Measurements from ENCODE around the gene STYXL1. TPM values are rescaled to one million over a fixed set of nuclear protein-coding genes. Genes with fewer than 3 reads are reported as not detected.

Gene STYXL1
- total RNA-seq, 6 experiments from 2014 or later: 13.8 to 28.5 (median 21.2) TPM

GRCh38 chr7:75968012-75968411 lies 79.8 kb downstream of the STYXL1 start:
- WGBS (ENCODE audit: insufficient coverage, low coverage, low lambda C conversion rate, missing lambda C conversion rate): 55% methylated on average over 6 of the region's 10 CpGs
- H3K9me3 ChIP-seq: no peaks in the 10 kb centered on the region
- peaks cover 0 to 68% (median 17%) of the 10 kb centered on the region in 4 donors for H3K36me3 ChIP-seq
- TF ChIP-seq POLR2A (IDR thresholded peaks at IDR 0.05): no peak
- TF ChIP-seq, protein P1, sequence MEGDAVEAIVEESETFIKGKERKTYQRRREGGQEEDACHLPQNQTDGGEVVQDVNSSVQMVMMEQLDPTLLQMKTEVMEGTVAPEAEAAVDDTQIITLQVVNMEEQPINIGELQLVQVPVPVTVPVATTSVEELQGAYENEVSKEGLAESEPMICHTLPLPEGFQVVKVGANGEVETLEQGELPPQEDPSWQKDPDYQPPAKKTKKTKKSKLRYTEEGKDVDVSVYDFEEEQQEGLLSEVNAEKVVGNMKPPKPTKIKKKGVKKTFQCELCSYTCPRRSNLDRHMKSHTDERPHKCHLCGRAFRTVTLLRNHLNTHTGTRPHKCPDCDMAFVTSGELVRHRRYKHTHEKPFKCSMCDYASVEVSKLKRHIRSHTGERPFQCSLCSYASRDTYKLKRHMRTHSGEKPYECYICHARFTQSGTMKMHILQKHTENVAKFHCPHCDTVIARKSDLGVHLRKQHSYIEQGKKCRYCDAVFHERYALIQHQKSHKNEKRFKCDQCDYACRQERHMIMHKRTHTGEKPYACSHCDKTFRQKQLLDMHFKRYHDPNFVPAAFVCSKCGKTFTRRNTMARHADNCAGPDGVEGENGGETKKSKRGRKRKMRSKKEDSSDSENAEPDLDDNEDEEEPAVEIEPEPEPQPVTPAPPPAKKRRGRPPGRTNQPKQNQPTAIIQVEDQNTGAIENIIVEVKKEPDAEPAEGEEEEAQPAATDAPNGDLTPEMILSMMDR (IDR thresholded peaks at IDR 0.05): no peak
- no peak overlapping the region for H3K4me3 ChIP-seq
- DNase-seq (peak in 1 of 3 donors; percentile 61), ATAC-seq (no peak)
- H3K27me3 ChIP-seq: no peaks in the 10 kb centered on the region
- peak overlapping the region; percentile 47 to 79 (median 79) for H3K27ac ChIP-seq
- H3K4me1 ChIP-seq: peaks cover 0 to 87% (median 30%) of the 10 kb centered on the region in 4 donors
- intact Hi-C loops (cut with DNase I): no loop called here

DNA sequence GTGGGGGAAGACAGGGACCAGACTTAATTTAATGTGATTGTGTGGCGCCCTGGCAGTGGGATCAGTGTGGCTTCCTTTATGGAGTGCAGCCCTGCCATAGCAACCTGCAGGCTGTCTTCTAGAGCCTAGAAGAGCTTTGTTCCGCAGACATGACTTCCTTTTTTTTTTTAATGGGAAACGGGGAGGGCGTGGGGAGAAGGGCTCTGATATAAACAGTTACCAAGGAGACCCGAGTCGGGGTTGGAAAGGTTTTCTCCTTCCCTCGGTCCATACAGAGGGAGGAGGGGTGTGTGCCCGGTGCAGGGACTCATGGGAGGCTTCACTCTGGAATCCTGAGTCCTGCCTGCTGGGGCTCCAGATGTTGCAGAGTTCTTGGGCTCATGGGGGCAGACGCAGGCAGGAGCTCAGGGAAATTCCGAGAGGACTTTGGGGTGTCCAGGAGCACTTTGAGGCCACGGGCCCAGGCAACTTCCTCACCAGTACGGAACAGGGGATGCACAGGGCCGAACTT lies 80.3 kb downstream of the STYXL1 start:
- Histone ChIP-seq H3K27me3 (no peaks in the 10 kb centered on the region), H3K27ac (peak overlapping the region; percentile 47 to 79 (median 79)), H3K4me1 (peaks cover 0 to 92% (median 33%) of the 10 kb centered on the region in 4 donors), H3K9me3 (no peaks in the 10 kb centered on the region), H3K4me3 (no peak overlapping the region), H3K36me3 (peaks cover 0 to 67% (median 16%) of the 10 kb centered on the region in 4 donors)
- ATAC-seq (peak in 1 of 4 donors; percentile 0), DNase-seq (no peak)
- intact Hi-C loops (cut with DNase I): no loop called here
- 51% methylated on average over 10 of the region's 13 CpGs for WGBS (ENCODE audit: insufficient coverage, low coverage, low lambda C conversion rate, missing lambda C conversion rate)
- no peak for TF ChIP-seq POLR2A (IDR thresholded peaks at IDR 0.05)
- TF ChIP-seq, protein P1 (IDR thresholded peaks at IDR 0.05): no peak

- ATAC-seq (no peak), DNase-seq (peak in 1 of 3 donors; percentile 15)
- Histone ChIP-seq H3K36me3 (peaks cover 0 to 67% (median 15%) of the 10 kb centered on the region in 4 donors), H3K27ac (peak overlapping the region; percentile 47 to 79 (median 79)), H3K4me3 (no peak overlapping the region), H3K9me3 (no peaks in the 10 kb centered on the region), H3K4me1 (peaks cover 0 to 92% (median 35%) of the 10 kb centered on the region in 4 donors), H3K27me3 (no peaks in the 10 kb centered on the region)
- intact Hi-C loops (cut with DNase I): no loop called here
- WGBS (ENCODE audit: insufficient coverage, low coverage, low lambda C conversion rate, missing lambda C conversion rate): 79% methylated on average over 8 of the region's 11 CpGs
- TF ChIP-seq, protein P1 (IDR thresholded peaks at IDR 0.05): no peak
- no peak for TF ChIP-seq POLR2A (IDR thresholded peaks at IDR 0.05)
Observed at GRCh38 chr7:75967055-75967454, 80.7 kb downstream of the STYXL1 start.

GRCh38 chr7:75966190-75966961 lies 81.4 kb downstream of the STYXL1 start:
- peak overlapping the region; percentile 60 to 79 (median 79) for H3K27ac ChIP-seq
- no peaks in the 10 kb centered on the region for H3K27me3 ChIP-seq
- no peak overlapping the region for H3K4me3 ChIP-seq
- no peaks in the 10 kb centered on the region for H3K9me3 ChIP-seq
- ATAC-seq: peak; percentile 16 to 55 (median 39)
- peaks cover 0 to 68% (median 18%) of the 10 kb centered on the region in 4 donors for H3K36me3 ChIP-seq
- peak; percentile 40 to 69 (median 62) for DNase-seq
- intact Hi-C loops (cut with DNase I): no loop called here
- H3K4me1 ChIP-seq: peaks cover 0 to 94% (median 36%) of the 10 kb centered on the region in 4 donors
- no peak for TF ChIP-seq POLR2A (IDR thresholded peaks at IDR 0.05)
- TF ChIP-seq, protein P1 (IDR thresholded peaks at IDR 0.05): no peak
- 44% methylated on average over 15 of the region's 26 CpGs for WGBS (ENCODE audit: insufficient coverage, low coverage, low lambda C conversion rate, missing lambda C conversion rate)

Measured in right lobe of liver (tissue), 6 donors.